HCT116 (cell line): ENCODE measurements around the gene SUGP2. TPM values are rescaled to one million over a fixed set of nuclear protein-coding genes. Genes with fewer than 3 reads are reported as not detected.

Experiments used
- ATAC-seq: fragments of 200-7000 bp; cut with Tn5 transposase; 2 replicates; pipeline ENCODE4 v1.9.1; 2020; ENCODE audit warnings: mild to moderate bottlenecking, moderate library complexity
- BruUV-seq: library from RNA; stranded (reverse); fragments of 400-500 nt; replicated peaks from 2 replicates; lab custom pipeline; 2021; lab: Mats Ljungman, UMichigan
- CTCF ChIA-PET: fragments of 300-600 bp; sonication (Branson Sonifier 250); formaldehyde crosslinking; loops from one replicate; lab custom pipeline; 2021; ENCODE audit warnings: antibody characterized with exemption; lab: Charles Lee
- POLR2A ChIA-PET: fragments of 300-600, 350-600 bp; sonication (Branson Sonifier 250); formaldehyde crosslinking; loops from one replicate; lab custom pipeline; 2021; ENCODE audit warnings: antibody characterized with exemption; lab: Charles Lee
- RAD21 ChIA-PET, 2 experiments: fragments of 300-600 bp; sonication (Branson Sonifier 250); formaldehyde crosslinking; loops; one replicate each; lab custom pipeline; 2023; ENCODE audit warnings: low total read pairs in 2 of 2; ENCODE audit not compliant: uncharacterized antibody in 2 of 2, unreplicated experiment in 2 of 2, low non-redundant PET in 1 of 2; lab: Charles Lee
- DNase-seq: peaks from one replicate; pipeline ENCODE4 v3.0.0-alpha.2; 2010; ENCODE audit warnings: low read depth, low spot score
- H2AFZ ChIP-seq: fragments of 200-600 bp; shearing (Covaris generic), sonication (generic); 2 replicates; pipeline ENCODE4 v1.6.1; 2017; ENCODE audit warnings: low read depth, mixed run types, mixed read lengths, antibody characterized with exemption, low read length; ENCODE audit not compliant: poor library complexity, severe bottlenecking
- H3K27ac ChIP-seq: 2 replicates; pipeline ENCODE4 v1.5.1; 2012; ENCODE audit warnings: low read depth, low read length
- H3K27me3 ChIP-seq: fragments of 200-600 bp; sonication (generic); 2 replicates; pipeline ENCODE4 v1.6.1; 2016; ENCODE audit warnings: mixed run types, low read length, mixed read lengths; ENCODE audit not compliant: insufficient read depth
- H3K36me3 ChIP-seq, 2 experiments: fragments of 200-500 bp in 1 of 2; fragments of 200-600 bp in 1 of 2; sonication (Bioruptor generic) in 1 of 2; sonication (generic) in 1 of 2; 2 replicates each; pipeline versions ENCODE4 v1.5.1 to v1.6.1; 2014 to 2016; ENCODE audit warnings: low read length in 2 of 2, inconsistent platforms in 1 of 2, mixed read lengths in 1 of 2, mixed run types in 1 of 2; ENCODE audit not compliant: insufficient read depth in 2 of 2, control insufficient read depth in 1 of 2
- H3K4me1 ChIP-seq, 2 experiments: fragments of 200-600 bp in 1 of 2; sonication (generic) in 1 of 2; 2 replicates each; pipeline versions ENCODE4 v1.5.1 to v1.6.1; 2012 to 2017; ENCODE audit warnings: low read length in 2 of 2, inconsistent platforms in 1 of 2, mild to moderate bottlenecking in 1 of 2, mixed read lengths in 1 of 2, mixed run types in 1 of 2, moderate library complexity in 1 of 2; ENCODE audit not compliant: insufficient read depth in 2 of 2, control insufficient read depth in 1 of 2
- H3K4me2 ChIP-seq: fragments of 200-600 bp; sonication (generic); 2 replicates; pipeline ENCODE4 v1.6.1; 2017; ENCODE audit warnings: mixed run types, low read length, mixed read lengths
- H3K4me3 ChIP-seq, 2 experiments: fragments of 200-600 bp in 1 of 2; sonication (generic) in 1 of 2; replicated peaks in 1 of 2; 2 replicates each; pipeline ENCODE4 v1.5.1; 2011 to 2016; ENCODE audit warnings: low read length in 2 of 2, control low read depth in 1 of 2, low read depth in 1 of 2, mild to moderate bottlenecking in 1 of 2, mixed read lengths in 1 of 2, mixed run types in 1 of 2
- H3K79me2 ChIP-seq: fragments of 200-600 bp; sonication (generic); 2 replicates; pipeline ENCODE4 v1.6.1; 2017; ENCODE audit warnings: mild to moderate bottlenecking, mixed run types, low read length, moderate library complexity, mixed read lengths; ENCODE audit not compliant: insufficient read depth
- H3K9ac ChIP-seq: fragments of 200-600 bp; sonication (generic); 2 replicates; pipeline ENCODE4 v1.6.1; 2016; ENCODE audit warnings: low read length, mixed read lengths
- H3K9me2 ChIP-seq: fragments of 200-600 bp; sonication (generic), shearing (Covaris generic); 2 replicates; pipeline ENCODE4 v1.6.1; 2017; ENCODE audit warnings: mixed run types, mild to moderate bottlenecking, moderate library complexity; ENCODE audit not compliant: insufficient read depth
- H3K9me3 ChIP-seq, 2 experiments: fragments of 200-500 bp in 1 of 2; fragments of 200-600 bp in 1 of 2; sonication (Bioruptor generic) in 1 of 2; sonication (generic) in 1 of 2; 2 replicates each; pipeline ENCODE4 v1.6.1; 2014 to 2017; ENCODE audit warnings: low read length in 2 of 2, mixed read lengths in 2 of 2, inconsistent platforms in 1 of 2, low read depth in 1 of 2, mild to moderate bottlenecking in 1 of 2, mixed run types in 1 of 2, moderate library complexity in 1 of 2; ENCODE audit not compliant: control insufficient read depth in 1 of 2, insufficient read depth in 1 of 2
- H4K20me1 ChIP-seq: fragments of 200-600 bp; sonication (generic), shearing (Covaris generic); 2 replicates; pipeline ENCODE4 v1.6.1; 2017; ENCODE audit warnings: mixed run types, mild to moderate bottlenecking, moderate library complexity; ENCODE audit not compliant: insufficient read depth
- ATF3 ChIP-seq: IDR thresholded peaks from 2 replicates; pipeline ENCODE4 v1.6.1; 2012
- CBX3 ChIP-seq: IDR thresholded peaks from 2 replicates; pipeline ENCODE4 v1.6.1; 2012; ENCODE audit warnings: low read depth
- EGR1 ChIP-seq: IDR thresholded peaks from 2 replicates; pipeline ENCODE4 v1.6.1; 2012; ENCODE audit warnings: low read depth
- EZH2phosphoT487 ChIP-seq: fragments of 200-600 bp; IDR thresholded peaks from 2 replicates; pipeline ENCODE4 v1.6.1; 2018; ENCODE audit warnings: antibody characterized with exemption, borderline replicate concordance
- FOSL1 ChIP-seq: IDR thresholded peaks from 2 replicates; pipeline ENCODE4 v1.6.1; 2012; ENCODE audit warnings: low read depth
- JUND ChIP-seq: IDR thresholded peaks from 2 replicates; pipeline ENCODE4 v1.6.1; 2012
- POLR2A ChIP-seq: IDR thresholded peaks from 2 replicates; pipeline ENCODE4 v1.7.0; 2011; ENCODE audit warnings: borderline replicate concordance; ENCODE audit not compliant: insufficient read depth, insufficient read length; ENCODE audit errors: extremely low read depth
- SP1 ChIP-seq: IDR thresholded peaks from 2 replicates; pipeline ENCODE4 v1.6.1; 2012; ENCODE audit warnings: low read depth
- ZBTB33 ChIP-seq: IDR thresholded peaks from 2 replicates; pipeline ENCODE4 v1.6.1; 2011; ENCODE audit warnings: mild to moderate bottlenecking, low read length, moderate library complexity; ENCODE audit not compliant: insufficient replicate concordance; ENCODE audit errors: extremely low read depth
- ZNF274 ChIP-seq: fragments of 200-500 bp; sonication (Bioruptor generic); IDR thresholded peaks from 2 replicates; pipeline ENCODE4 v1.6.1; 2014; ENCODE audit warnings: mild to moderate bottlenecking, low read depth, low read length, inconsistent platforms
- intact Hi-C: fragments of 100-400 bp; cut with micrococcal nuclease; formaldehyde crosslinking; loops from 2 replicates; pipeline ENCODE4 v1.10.0; 2022
- total RNA-seq: library from RNA; stranded (reverse); gene quantifications from one replicate; pipeline ENCODE4 v1.2.1, GENCODE V29; 2021; ENCODE audit not compliant: unreplicated experiment
- TF ChIP-seq, protein P1 (sequence below): IDR thresholded peaks from 2 replicates; pipeline ENCODE4 v1.6.1; 2012

The SUGP2 gene
- total RNA-seq, 1 experiment from 2014 or later: 82.4 TPM

DNA sequence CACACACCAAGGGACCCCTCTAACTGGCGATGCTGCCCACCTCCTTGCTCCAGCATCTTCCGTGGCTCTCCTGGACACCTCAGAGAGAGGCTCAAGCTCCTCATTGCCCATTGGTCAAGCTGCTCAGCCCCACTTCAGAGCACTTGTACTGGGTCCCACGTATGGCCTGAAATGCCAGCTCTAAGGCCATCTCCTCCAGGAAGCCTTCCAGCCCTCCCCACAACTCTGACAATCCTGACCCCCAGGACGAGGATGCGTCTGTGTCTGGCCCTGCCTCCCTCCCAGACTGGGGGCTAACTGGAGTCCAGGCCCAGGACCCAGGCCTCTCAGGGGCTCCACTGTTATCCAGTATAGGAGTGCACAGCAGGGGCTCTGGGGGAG is 84.4 kb downstream of the SUGP2 start:
- Histone ChIP-seq H3K79me2 (no peaks in the 10 kb centered on the region), H3K9me3 (no peaks in the 10 kb centered on the region), H3K27me3 (no peaks in the 10 kb centered on the region), H2AFZ (no peak overlapping the region), H4K20me1 (no peaks in the 10 kb centered on the region), H3K4me3 (no peak overlapping the region), H3K4me1 (peaks cover 0 to 5% of the 10 kb centered on the region in 2 experiments; a peak in 1 of 4 replicates), H3K36me3 (no peaks in the 10 kb centered on the region), H3K9me2 (no peaks in the 10 kb centered on the region), H3K27ac (no peak overlapping the region), H3K9ac (no peak overlapping the region), H3K4me2 (no peak overlapping the region)
- no peak for TF ChIP-seq ZBTB33
- TF ChIP-seq ZNF274: no peak
- TF ChIP-seq EZH2phosphoT487: no peak
- no peak for TF ChIP-seq POLR2A
- TF ChIP-seq CBX3: no peak
- TF ChIP-seq SP1: no peak
- TF ChIP-seq, protein P1, sequence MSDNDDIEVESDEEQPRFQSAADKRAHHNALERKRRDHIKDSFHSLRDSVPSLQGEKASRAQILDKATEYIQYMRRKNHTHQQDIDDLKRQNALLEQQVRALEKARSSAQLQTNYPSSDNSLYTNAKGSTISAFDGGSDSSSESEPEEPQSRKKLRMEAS: no peak
- TF ChIP-seq ATF3: no peak
- no peak for TF ChIP-seq FOSL1
- no peak for TF ChIP-seq JUND
- TF ChIP-seq EGR1: no peak
- ChIA-PET RAD21 (no interaction called here), CTCF (no interaction called here), POLR2A (no interaction called here)
- intact Hi-C loops: no loop called here
- ATAC-seq (no peak), DNase-seq (no peak)
- no TSS peak for BruUV-seq
